IPS DF 6.9 (cell line): ENCODE data around the gene PIANP.

Source experiments
- DNase-seq: peaks from one replicate; pipeline ENCODE4 v3.0.0-alpha.2; 2013; ENCODE audit warnings: low read depth, low spot score
- H3K27ac ChIP-seq: one replicate; pipeline ENCODE4 v1.5.1; 2013; ENCODE audit warnings: low read length, control low read depth
- H3K27me3 ChIP-seq: 2 replicates; pipeline ENCODE4 v1.6.1; 2013; ENCODE audit warnings: mild to moderate bottlenecking, low read length; ENCODE audit not compliant: control insufficient read depth, insufficient read depth
- H3K36me3 ChIP-seq: 2 replicates; pipeline ENCODE4 v1.6.1; 2013; ENCODE audit warnings: low read length; ENCODE audit not compliant: control insufficient read depth, insufficient read depth
- H3K4me1 ChIP-seq: 2 replicates; pipeline ENCODE4 v1.6.1; 2013; ENCODE audit warnings: low read length; ENCODE audit not compliant: control insufficient read depth, insufficient read depth
- H3K4me3 ChIP-seq: 2 replicates; pipeline ENCODE4 v1.5.1; 2013; ENCODE audit warnings: mild to moderate bottlenecking, low read length
- H3K9me3 ChIP-seq: 2 replicates; pipeline ENCODE4 v1.6.1; 2013; ENCODE audit warnings: low read length, inconsistent platforms; ENCODE audit not compliant: control insufficient read depth, insufficient read depth
- WGBS: extraction: QIAGEN DNeasy Blood & Tissue Kit; methylation state at CpG from one replicate; pipeline ENCODE4 v1.1.7; 2013; ENCODE audit warnings: mixed read lengths, missing lambda C conversion rate; ENCODE audit not compliant: insufficient read length, insufficient coverage; 5-methylcytosine and 5-hydroxymethylcytosine counted together

PIANP gene

DNA sequence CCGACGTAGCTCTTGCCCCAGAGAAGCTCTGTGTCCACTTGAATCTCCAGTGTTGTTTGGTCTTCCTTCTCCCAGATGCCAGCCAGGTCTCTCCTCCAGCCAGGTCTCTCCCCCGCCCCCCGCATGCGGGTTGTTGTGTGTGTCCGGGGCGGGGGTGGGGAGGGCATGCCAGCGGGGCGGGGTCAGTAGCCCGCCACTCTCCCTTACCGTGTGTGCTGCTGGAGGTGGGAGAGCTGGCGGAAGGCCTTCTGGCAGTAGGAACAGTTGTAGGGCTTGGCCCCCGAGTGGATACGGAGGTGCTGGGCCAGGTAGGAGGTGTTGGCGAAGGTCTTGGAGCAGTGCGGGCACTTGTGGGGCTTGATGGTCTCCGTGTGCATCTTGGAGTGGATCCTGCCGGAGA is 28.5 kb downstream of the PIANP start:
- WGBS, result no CpG with 5 or more reads among the region's 18 CpGs
- no peak for DNase-seq

DNA sequence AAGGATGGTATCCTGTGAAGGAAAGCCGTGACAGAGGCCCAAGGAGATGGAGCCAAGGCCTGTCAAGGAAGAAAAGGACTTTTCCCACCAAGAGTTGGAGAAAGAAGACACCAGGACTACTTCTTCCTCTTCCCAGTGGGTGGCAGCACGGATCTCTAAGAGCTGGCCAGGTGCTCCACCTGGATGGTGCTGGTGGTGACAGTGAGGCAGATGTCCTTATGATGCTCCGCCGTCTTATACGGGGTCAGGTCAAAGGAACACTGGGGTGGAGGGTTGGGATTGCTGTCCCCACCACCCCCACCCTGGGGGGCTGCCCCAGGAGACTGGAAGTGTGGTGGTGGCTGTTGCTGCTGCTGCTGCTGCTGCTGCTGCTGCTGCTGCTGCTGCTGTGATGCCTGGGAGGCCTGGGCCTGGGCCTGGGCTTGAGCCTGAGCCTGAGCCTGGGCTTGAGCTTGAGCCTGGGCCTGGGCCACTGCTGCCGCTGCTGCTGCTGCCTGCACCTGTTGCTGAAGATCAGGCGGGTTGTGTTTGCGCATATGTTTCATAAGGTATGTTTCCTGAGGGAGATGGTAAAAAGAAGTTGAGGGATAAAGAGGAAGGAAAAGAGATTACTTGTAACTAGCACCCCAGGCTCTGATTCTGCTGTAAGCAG is 32.9 kb downstream of the PIANP start:
- Histone ChIP-seq H3K4me1 (no peaks in the 10 kb centered on the region), H3K4me3 (no peak overlapping the region), H3K9me3 (no peaks in the 10 kb centered on the region), H3K27ac (no peak overlapping the region), H3K27me3 (no peaks in the 10 kb centered on the region; the same call in 1 of the 2 replicates), H3K36me3 (peaks cover 37% of the 10 kb centered on the region)
- no peak for DNase-seq
- WGBS, result 100% methylated on average over 1 of the region's 8 CpGs

More for the DNA sequence above, 28.5 kb downstream of the PIANP start:
- Histone ChIP-seq H3K9me3 (no peaks in the 10 kb centered on the region), H3K4me1 (no peaks in the 10 kb centered on the region), H3K27ac (no peak overlapping the region), H3K36me3 (peaks cover 44% of the 10 kb centered on the region), H3K27me3 (no peaks in the 10 kb centered on the region), H3K4me3 (no peak overlapping the region)

DNA sequence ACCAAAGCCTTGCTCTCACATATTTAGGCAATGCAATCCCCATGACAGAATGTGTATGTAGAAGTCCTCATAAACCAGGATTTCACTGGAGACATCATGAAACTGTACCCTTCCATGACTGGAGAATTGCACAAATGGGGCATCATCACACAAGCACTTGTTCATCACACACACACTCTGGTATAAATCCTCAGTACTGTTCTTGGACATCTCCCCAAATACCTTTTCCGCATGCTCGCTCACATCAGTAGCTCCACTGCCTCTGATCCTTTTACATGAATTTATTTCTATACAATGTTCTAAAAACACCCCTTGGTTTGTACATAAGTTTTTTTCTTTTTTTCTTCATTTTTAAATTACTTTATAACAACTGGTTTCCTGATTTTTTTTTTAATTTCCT is 34.4 kb downstream of the PIANP start:
- H3K36me3 ChIP-seq, result peaks cover 25% of the 10 kb centered on the region; the same call in 1 of the 2 replicates
- no peaks in the 10 kb centered on the region for H3K4me1 ChIP-seq
- H3K4me3 ChIP-seq, result no peak overlapping the region
- no peak for DNase-seq
- no peaks in the 10 kb centered on the region for H3K9me3 ChIP-seq
- no CpG with 5 or more reads among the region's 2 CpGs for WGBS
- H3K27me3 ChIP-seq, result no peaks in the 10 kb centered on the region; the same call in 1 of the 2 replicates
- H3K27ac ChIP-seq, result no peak overlapping the region

GRCh38 chr12:6664902-6665301 is 35.7 kb downstream of the PIANP start:
- Histone ChIP-seq H3K9me3 (no peaks in the 10 kb centered on the region), H3K27ac (no peak overlapping the region), H3K36me3 (peaks cover 14% of the 10 kb centered on the region; the same call in 1 of the 2 replicates), H3K4me3 (no peak overlapping the region), H3K4me1 (no peaks in the 10 kb centered on the region), H3K27me3 (no peaks in the 10 kb centered on the region; the same call in 1 of the 2 replicates)
- no peak for DNase-seq
- no CpG with 5 or more reads among the region's 2 CpGs for WGBS

- WGBS, result no CpG with 5 or more reads among the region's 37 CpGs
Observed at GRCh38 chr12:6662906-6663742, 37.5 kb downstream of the PIANP start, which contains the start of gene ING4. ING4 (minus strand) TSS chr12:6663119; CDS start chr12:6663101, 18 bp downstream.

DNA sequence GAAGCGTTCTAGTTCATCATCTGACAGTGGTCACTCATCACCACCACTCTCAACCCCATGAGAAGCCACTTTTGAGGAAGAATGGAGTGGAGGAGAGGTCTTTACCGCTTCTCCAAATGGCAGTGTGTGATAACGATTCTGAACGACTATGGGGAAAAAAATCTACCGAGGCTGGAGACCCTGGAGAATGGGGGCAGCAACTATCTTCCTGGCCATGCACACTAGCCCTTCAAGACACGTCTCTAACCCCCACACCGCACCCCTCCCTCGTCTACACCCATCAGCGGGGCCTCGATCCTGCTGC is 38.1 kb downstream of the PIANP start:
- Histone ChIP-seq H3K4me3 (peak overlapping the region; percentile 88), H3K9me3 (no peaks in the 10 kb centered on the region), H3K36me3 (peaks cover under 1% of the 10 kb centered on the region; the same call in 1 of the 2 replicates), H3K27ac (no peak overlapping the region), H3K27me3 (no peaks in the 10 kb centered on the region; the same call in 1 of the 2 replicates), H3K4me1 (no peaks in the 10 kb centered on the region)
- no CpG with 5 or more reads among the region's 10 CpGs for WGBS
- no peak for DNase-seq

More at GRCh38 chr12:6662906-6663742, 37.5 kb downstream of the PIANP start, which contains the start of gene ING4:
- Histone ChIP-seq H3K9me3 (no peaks in the 10 kb centered on the region), H3K4me1 (no peaks in the 10 kb centered on the region), H3K27ac (no peak within 1 kb of the TSS), H3K27me3 (no peaks in the 10 kb centered on the region; the same call in 1 of the 2 replicates), H3K36me3 (peaks cover 6% of the 10 kb centered on the region; the same call in 1 of the 2 replicates), H3K4me3 (peak within 1 kb of the TSS; percentile 88)
- peak; percentile 99 for DNase-seq

DNA sequence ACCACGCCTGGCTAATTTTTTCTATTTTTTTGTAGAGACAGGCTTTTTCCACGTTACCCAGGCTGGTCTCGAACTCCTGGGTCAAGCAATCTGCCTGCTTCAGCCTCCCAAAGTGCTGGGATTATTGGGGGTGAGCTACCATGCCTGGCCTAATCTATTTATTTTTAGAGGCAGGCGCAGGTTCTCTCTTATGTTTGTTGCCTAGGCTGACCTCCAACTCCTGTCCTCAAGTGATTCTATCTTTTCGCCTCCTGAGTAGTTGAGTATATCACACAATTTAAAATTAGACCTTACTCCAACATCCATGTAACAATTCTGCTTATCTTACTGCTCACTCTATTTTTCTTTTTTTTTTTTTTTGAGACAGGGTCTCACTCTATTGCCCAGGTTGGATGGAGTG is 46.6 kb downstream of the PIANP start:
- H3K4me3 ChIP-seq, result no peak overlapping the region
- no CpG with 5 or more reads among the region's 5 CpGs for whole genome bisulfite sequencing
- H3K36me3 ChIP-seq, result peaks cover 7% of the 10 kb centered on the region; the same call in 1 of the 2 replicates

DNA sequence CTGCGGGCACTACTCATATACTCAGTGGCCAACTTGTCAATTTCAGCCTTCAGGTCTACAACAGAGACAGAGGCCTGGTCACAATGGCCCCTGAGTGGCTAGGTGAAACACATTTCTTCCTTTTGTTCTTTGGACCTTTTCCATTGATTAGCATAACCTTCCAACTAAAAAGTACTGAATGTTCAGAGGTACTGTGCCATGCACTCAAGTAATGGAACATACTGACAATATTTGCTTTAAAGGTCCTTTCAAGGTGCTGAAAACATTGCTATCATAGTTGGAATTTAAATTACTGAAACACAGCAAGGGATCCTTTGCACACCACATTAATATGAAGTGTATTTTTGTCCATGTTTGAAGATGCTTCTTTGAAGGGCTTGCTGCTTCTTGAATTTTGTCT is 47.3 kb downstream of the PIANP start:
- no peaks in the 10 kb centered on the region for H3K9me3 ChIP-seq
- H3K4me1 ChIP-seq, result no peaks in the 10 kb centered on the region; the same call in 1 of the 2 replicates
- no CpG with 5 or more reads among the region's 1 CpG for WGBS
- H3K4me3 ChIP-seq, result no peak overlapping the region
- no peaks in the 10 kb centered on the region for H3K27me3 ChIP-seq
- no peak overlapping the region for H3K27ac ChIP-seq
- no peak for DNase-seq
- peaks cover 7% of the 10 kb centered on the region; the same call in 1 of the 2 replicates for H3K36me3 ChIP-seq

More for the DNA sequence above, 46.6 kb downstream of the PIANP start:
- no peaks in the 10 kb centered on the region; the same call in 1 of the 2 replicates for H3K4me1 ChIP-seq
- H3K27me3 ChIP-seq, result no peaks in the 10 kb centered on the region
- H3K27ac ChIP-seq, result no peak overlapping the region
- no peaks in the 10 kb centered on the region for H3K9me3 ChIP-seq
- DNase-seq, result no peak

DNA sequence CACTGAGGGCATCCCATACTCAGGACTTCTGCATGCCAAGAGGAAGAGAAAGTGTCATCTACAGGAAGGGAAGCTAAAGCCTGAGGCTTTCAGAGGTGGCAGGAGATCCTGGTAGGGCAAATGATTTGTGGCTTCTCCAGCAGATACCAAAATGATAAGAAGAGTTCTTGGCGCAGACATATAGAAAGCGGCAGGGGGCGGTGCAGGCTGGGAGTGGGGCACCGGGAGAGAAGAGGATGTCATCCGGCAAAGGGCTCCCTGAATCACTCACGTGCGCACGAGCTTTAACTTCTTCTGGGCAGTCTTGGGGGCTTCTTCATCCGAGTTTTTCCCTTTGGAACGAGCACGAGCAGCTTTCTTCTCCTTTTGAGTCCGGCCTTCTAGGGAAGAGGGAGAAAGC is 48.2 kb downstream of the PIANP start:
- Histone ChIP-seq H3K27ac (no peak overlapping the region), H3K4me3 (no peak overlapping the region), H3K36me3 (peaks cover 7% of the 10 kb centered on the region; the same call in 1 of the 2 replicates), H3K9me3 (no peaks in the 10 kb centered on the region), H3K27me3 (no peaks in the 10 kb centered on the region), H3K4me1 (no peaks in the 10 kb centered on the region; the same call in 1 of the 2 replicates)
- WGBS, result no CpG with 5 or more reads among the region's 12 CpGs
- DNase-seq, result no peak

- no CpG with 5 or more reads among the region's 8 CpGs for WGBS
- Histone ChIP-seq H3K36me3 (peaks cover 7% of the 10 kb centered on the region; the same call in 1 of the 2 replicates), H3K9me3 (no peaks in the 10 kb centered on the region), H3K27me3 (no peaks in the 10 kb centered on the region), H3K4me3 (no peak overlapping the region), H3K27ac (no peak overlapping the region), H3K4me1 (no peaks in the 10 kb centered on the region; the same call in 1 of the 2 replicates)
- DNase-seq, result no peak
Observed at GRCh38 chr12:6650832-6651231, 49.8 kb downstream of the PIANP start.
